Stimulated activated CD4-positive, alpha-beta T cell treated with anti-CD3 and anti-CD28 coated beads, Interleukin-4, amount 100 ng/mL, for 4 hours (primary cell): Measurements from ENCODE around the gene CA5B.
"Not testable (repeated sequence)": the region's sequence is repeated elsewhere in the genome, so short reads cannot be mapped to it uniquely, and the experiment has no call there.

Experiments
- DNase-seq, 2 experiments: peaks; one replicate each; pipeline ENCODE4 v3.0.0-alpha.2; 2020

Gene CA5B

DNA sequence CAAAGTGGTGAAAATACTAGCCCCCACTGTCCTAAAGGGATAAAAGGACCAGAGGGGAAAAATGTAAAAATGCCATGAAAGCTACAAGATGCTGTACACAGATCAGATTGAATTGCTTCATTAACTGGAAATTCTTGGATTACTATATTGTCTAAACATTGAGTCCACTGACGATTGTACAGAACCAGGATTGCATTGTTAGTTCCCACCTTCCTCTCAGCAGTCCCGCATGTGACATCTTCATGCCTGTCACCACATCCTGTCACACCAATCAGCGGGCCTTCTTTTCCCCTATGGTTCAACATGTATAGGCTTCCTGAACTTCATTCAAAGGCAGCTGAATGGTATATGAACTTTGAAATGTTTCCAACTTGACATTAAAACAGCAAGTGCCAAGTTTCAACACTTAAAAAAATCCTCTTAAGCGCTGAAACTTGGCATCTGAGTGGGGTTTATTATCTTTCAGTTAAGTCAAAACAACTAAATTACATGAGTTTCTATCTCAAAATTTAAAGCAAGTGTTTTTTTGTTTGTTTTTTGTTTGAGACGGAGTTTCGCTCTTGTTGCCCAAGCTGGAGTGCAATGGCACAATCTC lies 76.8 kb downstream of the CA5B start:
- no peak for DNase-seq

DNA sequence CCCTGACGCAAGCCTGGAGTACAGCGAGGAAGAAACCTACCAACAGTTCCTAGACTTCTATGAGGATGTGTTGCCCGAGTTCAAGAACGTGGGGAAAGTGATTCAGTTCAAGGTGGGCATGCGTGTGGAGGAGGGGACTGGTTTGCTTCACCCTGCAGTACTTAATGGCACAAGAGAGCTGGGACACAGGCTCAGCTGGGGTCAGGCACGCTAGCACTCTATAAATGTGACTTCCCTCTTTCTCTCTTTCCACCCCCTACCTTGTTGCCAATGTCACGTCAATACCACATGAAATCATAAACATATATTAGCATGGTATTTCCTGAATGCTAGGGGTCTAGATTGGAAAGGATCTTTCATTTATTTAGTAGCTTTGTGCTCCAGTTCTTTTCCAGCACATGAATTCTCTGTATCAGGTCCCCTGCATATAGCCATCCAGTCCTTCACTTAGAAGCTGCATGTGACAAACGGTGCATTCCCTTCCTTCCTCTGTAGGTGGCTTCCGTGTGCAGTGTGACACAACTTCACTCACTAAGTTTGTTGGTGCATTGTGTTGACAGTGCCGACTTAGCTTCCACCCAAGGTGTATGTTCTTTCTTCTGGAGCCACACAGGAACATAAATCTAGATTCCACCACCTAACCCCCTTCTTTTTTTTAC lies 77.8 kb downstream of the CA5B start:
- DNase-seq = peak in 1 of 2 experiments; percentile 7

DNA sequence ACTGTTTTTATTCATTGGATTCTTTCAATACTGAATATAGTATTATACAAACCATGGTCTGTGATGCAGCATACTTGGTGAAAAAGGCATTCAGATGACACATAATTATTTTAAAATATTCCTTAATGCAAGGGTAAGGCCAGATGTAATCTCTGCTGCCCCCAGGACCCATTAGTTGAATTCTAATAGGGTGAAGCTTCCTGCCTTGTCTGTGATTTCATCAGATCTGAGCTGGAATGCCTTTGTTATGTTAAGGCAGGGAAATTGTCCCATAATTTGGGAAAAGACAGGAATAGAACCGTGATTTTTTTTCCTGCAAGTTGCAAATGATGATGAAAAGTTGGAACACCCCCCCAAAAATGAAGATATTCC lies 78.4 kb downstream of the CA5B start:
- no peak for DNase-seq

DNA sequence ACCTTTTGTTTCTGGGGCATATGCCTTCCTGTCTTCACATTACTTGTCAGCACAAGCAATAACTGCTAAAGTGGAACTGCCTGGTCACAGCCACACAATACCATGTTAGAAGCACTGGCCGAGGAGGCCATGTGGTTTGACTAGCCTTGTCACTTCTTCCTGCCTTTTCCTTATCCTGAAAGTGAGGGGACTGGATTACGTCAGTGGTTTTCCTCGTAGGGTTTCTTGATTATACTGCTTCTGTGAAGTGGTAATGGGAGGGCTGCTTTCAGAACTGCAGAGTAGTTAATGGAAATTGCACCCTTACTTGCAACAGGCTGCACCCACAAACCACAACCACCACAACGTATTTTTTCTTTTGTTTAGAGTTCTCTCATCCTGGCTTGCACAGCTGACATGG lies 78.8 kb downstream of the CA5B start:
- DNase-seq = peak in 1 of 2 experiments; percentile 6

DNA sequence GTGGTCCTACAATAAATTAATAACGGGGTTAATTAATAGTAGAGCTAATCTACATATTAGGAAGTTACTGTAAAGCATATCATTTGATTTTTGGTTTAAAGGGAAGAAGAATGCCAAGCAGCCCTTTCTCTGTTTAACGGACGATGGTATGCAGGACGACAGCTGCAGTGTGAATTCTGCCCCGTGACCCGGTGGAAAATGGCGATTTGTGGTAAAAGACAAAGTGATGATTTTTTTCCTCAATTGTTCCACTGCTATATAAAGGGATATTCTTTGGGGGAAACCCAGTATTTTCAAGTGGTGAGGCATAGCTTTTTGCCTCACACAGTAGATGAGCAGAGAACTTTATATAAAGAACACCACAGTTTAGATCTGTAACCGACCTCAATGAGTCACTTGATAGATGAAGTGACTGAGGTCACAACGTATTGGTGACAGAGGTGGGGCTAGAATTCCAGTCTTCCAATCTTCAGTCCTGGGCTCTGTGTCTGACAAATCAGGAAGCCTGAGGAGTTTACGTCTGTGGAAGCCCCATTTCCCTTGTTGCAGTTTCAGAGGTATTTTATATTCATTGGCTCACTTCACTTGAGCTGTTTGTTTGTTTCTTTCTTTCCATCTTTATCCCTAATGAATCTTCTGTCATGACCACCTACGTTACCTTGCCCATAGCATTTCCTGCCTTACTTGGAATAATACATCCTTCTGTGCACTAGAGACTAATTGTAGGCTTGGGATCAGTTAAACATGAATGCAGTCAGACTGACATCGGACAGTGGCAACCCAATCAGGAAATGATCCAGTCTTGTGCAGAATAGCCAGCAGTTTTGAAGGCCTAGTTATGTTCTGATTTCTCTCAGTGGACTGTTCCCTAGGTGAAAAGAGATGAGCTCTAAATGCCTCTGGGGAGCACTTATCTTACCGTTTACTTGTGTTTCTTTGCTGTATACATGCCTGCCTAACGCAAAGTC lies 82.3 kb downstream of the CA5B start:
- no peak for DNase-seq

DNA sequence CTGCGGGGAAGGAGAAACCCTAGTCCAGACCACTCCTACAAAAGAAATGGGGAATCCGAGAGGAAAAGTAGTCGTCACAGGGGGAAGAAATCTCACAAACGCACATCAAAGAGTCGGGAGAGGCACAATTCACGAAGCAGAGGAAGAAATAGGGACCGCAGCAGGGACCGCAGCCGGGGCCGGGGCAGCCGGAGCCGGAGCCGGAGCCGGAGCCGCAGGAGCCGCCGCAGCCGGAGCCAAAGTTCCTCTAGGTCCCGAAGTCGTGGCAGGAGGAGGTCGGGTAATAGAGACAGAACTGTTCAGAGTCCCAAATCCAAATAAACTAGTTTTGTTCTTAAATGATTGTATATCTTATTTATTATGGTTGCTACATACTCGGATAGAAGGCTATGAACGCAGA lies 84.9 kb downstream of the CA5B start:
- no peak for DNase-seq

DNA sequence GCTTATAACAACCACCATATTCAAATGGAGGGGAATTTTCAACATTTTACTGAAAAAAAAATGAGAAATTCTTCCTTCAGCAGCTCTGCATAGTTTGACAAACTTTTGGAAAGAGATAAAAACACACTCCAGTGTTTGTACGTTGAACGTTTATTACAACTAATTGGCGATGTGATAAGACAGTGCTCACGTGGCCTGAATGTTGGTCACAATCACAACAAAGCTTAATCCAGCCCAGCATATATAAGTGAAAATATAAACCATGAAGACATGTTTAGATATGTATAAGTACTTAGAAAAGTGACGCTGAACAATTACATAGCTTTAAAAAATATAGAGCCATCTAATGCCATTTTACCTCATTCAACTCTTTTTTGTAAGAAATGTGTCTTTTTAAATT lies 87.9 kb downstream of the CA5B start:
- no peak for DNase-seq

DNA sequence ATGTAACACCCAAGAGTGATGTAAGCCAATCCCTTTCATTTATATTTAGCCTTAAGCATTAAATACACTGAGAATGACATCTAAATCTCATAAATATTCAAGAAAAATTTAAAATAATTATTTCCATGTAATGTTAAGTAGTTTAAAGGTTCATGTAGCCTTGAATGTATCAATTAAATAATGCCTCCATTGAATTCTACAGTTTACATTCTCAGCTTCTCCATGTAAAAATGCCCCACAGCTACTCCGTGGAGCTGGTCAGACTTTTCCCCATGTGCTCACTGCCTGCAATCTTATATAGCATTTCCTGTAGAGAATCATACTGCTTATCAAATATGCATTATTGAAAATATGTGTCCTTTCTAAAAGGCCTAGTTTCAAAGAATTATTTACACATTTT lies 91.1 kb downstream of the CA5B start:
- no peak for DNase-seq

DNA sequence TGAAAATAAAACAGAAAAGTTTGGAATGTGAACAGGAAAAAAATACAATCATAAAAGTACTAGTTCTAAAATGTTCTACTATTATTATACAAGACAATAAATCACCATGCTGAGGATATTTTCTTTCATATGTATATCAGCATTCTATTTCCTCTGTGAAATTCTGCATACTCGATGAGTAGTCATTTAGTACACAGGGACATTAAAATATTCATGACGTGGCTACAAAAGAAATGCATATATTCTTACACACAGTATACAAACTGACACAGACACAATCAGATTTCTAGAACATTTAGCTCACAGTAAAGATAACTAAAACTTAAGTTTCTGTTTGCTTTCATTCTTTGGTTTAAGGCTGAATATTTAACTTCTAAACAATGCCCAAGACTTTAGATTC lies 93.3 kb downstream of the CA5B start:
- not testable (repeated sequence) for DNase-seq

DNA sequence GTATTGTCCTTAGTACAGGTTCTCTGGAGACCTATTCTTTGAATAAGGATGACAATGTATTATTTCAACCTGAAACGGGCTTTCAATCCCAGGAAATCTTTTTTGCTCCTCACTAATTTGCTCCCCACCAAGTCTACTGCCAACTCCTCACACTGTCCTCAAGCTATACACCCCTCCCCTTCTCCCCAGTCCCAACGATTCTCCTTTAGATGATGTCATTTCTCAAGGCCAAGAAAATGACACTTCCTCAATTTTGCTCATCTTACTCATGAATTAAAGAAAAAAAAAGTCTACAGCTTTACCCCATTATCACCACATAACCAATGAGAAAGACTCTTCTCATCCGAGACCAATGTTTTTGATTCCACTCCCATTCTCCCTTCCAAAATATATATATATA lies 96.0 kb downstream of the CA5B start:
- DNase-seq = no peak

DNA sequence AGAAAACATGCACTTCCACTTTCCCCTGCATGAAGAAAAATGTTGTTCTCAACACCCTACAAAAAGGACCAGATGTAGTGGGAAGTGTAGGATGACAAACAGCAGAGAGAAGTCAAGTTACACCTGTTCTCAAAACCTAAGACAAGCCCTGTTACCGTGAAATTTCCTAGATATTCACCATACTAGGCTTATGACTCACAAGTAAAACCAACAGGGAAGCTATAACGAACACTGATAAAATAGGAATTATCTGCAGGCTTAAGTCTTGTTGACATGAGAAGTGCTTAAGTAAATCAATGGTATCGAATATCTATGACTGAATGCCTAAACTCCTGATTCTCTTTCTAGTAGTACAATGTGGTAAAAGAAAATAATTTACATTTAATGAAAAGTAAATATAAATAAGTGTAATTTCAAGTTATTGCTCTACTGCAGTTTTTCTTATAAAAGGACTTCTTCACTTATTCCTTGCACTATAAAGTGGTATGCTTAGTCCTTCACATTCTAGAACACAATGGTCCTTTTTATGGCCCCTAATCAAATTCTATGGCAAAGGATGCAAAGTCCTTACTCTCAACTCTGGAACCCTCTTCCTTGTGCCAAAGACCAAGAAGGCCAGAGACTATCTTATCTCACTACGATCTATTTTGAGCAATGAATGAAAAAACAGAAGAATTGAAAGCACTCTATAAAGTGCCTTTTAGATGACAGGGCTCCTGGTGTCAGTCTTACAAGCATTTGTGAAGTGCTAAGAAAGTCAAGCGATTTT lies 96.9 kb downstream of the CA5B start:
- no peak for DNase-seq
